HG03097 (cell line): ENCODE results near the gene TRIM15.
"Not testable (repeated sequence)": the region's sequence is repeated elsewhere in the genome, so short reads cannot be mapped to it uniquely, and the experiment has no call there.

Experiments used
- ATAC-seq: cut with Tn5 transposase; IDR thresholded peaks from one replicate; pipeline ENCODE4 v1.9.1; 2021; ENCODE audit not compliant: unreplicated experiment, low FRiP score

The TRIM15 gene

DNA sequence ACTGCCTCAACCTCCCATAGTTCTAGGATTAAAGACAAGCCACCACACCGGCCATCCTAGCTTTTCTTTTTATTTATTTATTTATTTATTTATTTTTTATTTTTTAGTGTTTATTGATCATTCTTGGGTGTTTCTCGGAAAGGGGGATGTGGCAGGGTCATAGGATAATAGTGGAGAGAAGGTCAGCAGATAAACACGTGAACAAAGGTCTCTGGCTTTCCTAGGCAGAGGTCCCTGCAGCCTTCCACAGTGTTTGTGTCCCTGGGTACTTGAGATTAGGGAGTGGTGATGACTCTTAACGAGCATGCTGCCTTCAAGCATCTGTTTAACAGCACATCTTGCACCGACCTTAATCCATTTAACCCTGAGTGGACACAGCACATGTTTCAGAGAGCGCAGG, 58.0 kb downstream of the TRIM15 start:
- ATAC-seq, result not testable (repeated sequence)

DNA sequence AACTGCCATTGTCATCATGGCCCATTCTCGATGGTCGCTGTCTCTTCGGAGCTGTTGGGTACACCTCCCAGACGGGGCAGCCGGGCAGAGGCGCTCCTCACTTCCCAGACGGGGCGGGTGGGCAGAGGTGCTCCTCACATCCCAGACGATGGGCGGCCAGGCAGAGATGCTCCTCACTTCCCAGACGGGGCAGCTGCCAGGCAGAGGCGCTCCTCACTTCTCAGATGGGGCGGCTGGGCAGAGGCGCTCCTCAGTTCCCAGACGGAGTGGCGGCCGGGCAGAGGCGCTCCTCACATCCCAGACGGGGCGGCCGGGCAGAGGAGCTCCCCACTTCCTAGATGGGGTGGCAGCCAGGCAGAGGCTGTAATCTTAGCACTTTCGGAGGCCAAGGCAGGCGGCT, 58.6 kb downstream of the TRIM15 start:
- ATAC-seq, result not testable (repeated sequence)
